Gastrocnemius medialis (tissue), 4 donors: ENCODE results near the gene ACTR6. TPM values are rescaled to one million over a fixed set of nuclear protein-coding genes. Genes with fewer than 3 reads are reported as not detected.

Experiments
- ATAC-seq, 2 donors: fragments of 150-250 bp; one replicate each; pipeline ENCODE4 v1.9.1; 2016
- DNase-seq, 2 donors: peaks; one replicate each; pipeline ENCODE4 v3.0.0-alpha.2; 2019
- H3K27ac ChIP-seq, 4 donors: fragments of 200-600 bp; sonication (generic); 1 replicate in 1 of 4; 2 replicates in 3 of 4; pipeline ENCODE4 v1.5.1; 2016 to 2018; ENCODE audit warnings: mild to moderate bottlenecking in 2 of 4, moderate library complexity in 1 of 4
- H3K27me3 ChIP-seq, 3 donors: fragments of 200-600 bp; sonication (generic) in 2 of 3; 1 replicate in 1 of 3; 2 replicates in 2 of 3; pipeline versions ENCODE4 v1.5.1 to v1.6.0; 2016 to 2019; ENCODE audit warnings: mild to moderate bottlenecking in 1 of 3, moderate library complexity in 1 of 3
- H3K36me3 ChIP-seq, 2 donors: fragments of 200-600 bp; sonication (generic) in 1 of 2; one replicate each; pipeline ENCODE4 v1.5.1; 2017 to 2018
- H3K4me1 ChIP-seq, 2 donors: fragments of 200-600 bp; sonication (generic) in 1 of 2; one replicate each; pipeline ENCODE4 v1.5.1; 2016 to 2017; ENCODE audit warnings: mild to moderate bottlenecking in 2 of 2
- H3K4me3 ChIP-seq, 4 donors: fragments of 200-600 bp; sonication (generic) in 3 of 4; 1 replicate in 1 of 4; 2 replicates in 3 of 4; pipeline ENCODE4 v1.5.1; 2016 to 2019; ENCODE audit warnings: mild to moderate bottlenecking in 2 of 4
- H3K9me3 ChIP-seq, 3 donors: fragments of 200-600 bp; sonication (generic) in 2 of 3; 1 replicate in 1 of 3; 2 replicates in 2 of 3; pipeline ENCODE4 v1.5.1; 2016 to 2019
- POLR2A ChIP-seq, 2 donors: fragments of 450-650 bp; IDR thresholded peaks; one replicate each; pipeline ENCODE4 v1.6.1; 2017; ENCODE audit warnings: antibody characterized with exemption in 2 of 2, mild to moderate bottlenecking in 2 of 2, moderate library complexity in 2 of 2
- in situ Hi-C, 4 donors: fragments of 200-750 bp; cut with MboI; loops; one replicate each; pipeline versions ENCODE4 v1.15.0 to v1.8.0; 2017; ENCODE audit warnings: low sequenced_read_pairs in 4 of 4
- intact Hi-C: fragments of 100-400 bp; cut with DNase I; formaldehyde crosslinking; loops from one replicate; pipeline ENCODE4 v1.15.1; 2023; ENCODE audit warnings: low total_unique reads
- total RNA-seq, 4 donors: library from RNA; depleted of rRNA; stranded (reverse); fragments of >200 nt; gene quantifications; one replicate each; pipeline versions ENCODE4 v1.1.0 to v1.2.3, GENCODE V29; 2016
- TF ChIP-seq, protein P1 (sequence below), 5 experiments: fragments of 450-650 bp in 3 of 5; fragments of 200-600 bp in 2 of 5; sonication (generic) in 2 of 5; IDR thresholded peaks in 4 of 5; conservative IDR thresholded peaks in 1 of 5; 1 replicate in 4 of 5; 2 replicates in 1 of 5; pipeline ENCODE4 v1.5.1; 2016 to 2019; ENCODE audit warnings: antibody characterized with exemption in 5 of 5, mild to moderate bottlenecking in 3 of 5, moderate library complexity in 3 of 5

Gene ACTR6
- total RNA-seq, 4 donors from 2014 or later = 8.4 to 19.2 (median 16.6) TPM

DNA sequence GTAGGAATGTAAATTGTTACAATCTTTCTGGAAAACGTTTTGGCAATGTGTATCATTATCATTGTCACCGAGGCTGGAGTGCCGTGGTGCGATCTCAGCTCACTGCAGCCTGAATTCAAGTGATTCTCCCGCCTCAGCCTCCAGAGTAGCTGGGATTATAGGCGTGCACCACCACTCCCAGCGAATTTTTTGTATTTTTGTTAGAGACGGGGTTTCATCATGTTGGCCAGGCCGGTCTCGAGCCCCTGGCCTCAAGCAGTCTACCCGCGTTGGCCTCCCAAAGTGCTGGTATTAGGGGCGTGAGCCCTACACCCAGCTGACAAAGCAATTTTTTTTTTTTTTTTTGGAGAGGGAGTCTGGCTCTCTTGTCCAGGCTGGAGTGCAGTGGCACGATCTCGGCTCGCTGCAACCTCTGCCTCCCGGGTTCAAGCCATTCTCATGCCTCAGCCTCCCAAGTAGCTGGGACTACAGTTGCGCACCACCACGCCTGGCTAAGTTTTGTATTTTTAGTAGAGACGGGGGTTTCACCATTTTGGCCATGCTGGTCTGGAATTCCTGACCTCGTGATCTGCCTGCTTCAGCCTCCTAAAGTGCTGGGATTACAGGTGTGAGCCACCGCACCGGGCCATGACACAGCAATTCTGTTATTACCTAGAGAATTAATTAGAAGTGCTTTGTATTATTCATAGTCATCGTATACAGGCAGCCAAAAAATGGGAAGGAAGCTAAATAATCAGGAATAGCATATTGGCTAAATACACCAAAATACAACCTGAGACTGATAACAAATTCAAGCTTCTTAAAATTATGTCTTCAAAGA is 1.2 kb downstream of the ACTR6 start:
- H3K27ac ChIP-seq = no peak overlapping the region
- H3K9me3 ChIP-seq = no peaks in the 10 kb centered on the region
- intact Hi-C loops (loop anchor here (2.0 to 5.0 kb wide), 2 partner anchors 65 to 75 kb away; partner anchors contain the start of genes DEPDC4 and SCYL2), in situ Hi-C loops (loop anchor here in 1 of 4 donors (25.0 kb wide), 1 partner anchor 390 kb away; no protein-coding TSS in a partner anchor)
- H3K27me3 ChIP-seq = no peaks in the 10 kb centered on the region
- H3K36me3 ChIP-seq = peaks cover 0 to 18% of the 10 kb centered on the region in 2 donors
- no peak for DNase-seq
- no peak for ATAC-seq
- H3K4me1 ChIP-seq = peaks cover 6 to 15% of the 10 kb centered on the region in 2 donors
- H3K4me3 ChIP-seq = peak overlapping the region; percentile 75 to 82 (median 82)
- TF ChIP-seq POLR2A (IDR thresholded peaks at IDR 0.05) = no peak
- TF ChIP-seq, protein P1, sequence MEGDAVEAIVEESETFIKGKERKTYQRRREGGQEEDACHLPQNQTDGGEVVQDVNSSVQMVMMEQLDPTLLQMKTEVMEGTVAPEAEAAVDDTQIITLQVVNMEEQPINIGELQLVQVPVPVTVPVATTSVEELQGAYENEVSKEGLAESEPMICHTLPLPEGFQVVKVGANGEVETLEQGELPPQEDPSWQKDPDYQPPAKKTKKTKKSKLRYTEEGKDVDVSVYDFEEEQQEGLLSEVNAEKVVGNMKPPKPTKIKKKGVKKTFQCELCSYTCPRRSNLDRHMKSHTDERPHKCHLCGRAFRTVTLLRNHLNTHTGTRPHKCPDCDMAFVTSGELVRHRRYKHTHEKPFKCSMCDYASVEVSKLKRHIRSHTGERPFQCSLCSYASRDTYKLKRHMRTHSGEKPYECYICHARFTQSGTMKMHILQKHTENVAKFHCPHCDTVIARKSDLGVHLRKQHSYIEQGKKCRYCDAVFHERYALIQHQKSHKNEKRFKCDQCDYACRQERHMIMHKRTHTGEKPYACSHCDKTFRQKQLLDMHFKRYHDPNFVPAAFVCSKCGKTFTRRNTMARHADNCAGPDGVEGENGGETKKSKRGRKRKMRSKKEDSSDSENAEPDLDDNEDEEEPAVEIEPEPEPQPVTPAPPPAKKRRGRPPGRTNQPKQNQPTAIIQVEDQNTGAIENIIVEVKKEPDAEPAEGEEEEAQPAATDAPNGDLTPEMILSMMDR (IDR thresholded peaks at IDR 0.05 in 4 of 5, conservative IDR thresholded peaks at IDR 0.05 in 1 of 5) = no peak

DNA sequence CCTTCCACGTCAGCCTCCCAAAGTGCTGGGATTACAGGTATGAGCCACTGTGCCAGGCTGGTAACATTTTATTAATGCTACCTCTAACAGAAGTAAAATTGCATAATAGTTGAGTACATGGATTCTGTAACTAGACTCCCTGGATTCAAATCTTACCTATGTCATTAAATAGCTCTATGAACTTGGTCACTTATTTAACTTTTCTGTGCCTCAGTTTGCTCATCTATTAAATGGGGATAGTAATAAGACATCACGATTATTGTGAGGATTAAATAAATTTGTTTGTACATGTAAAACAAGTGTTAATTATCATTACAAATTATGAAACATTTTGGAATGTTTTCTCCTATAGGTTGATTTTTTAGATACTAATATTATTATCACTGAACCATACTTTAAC is 6.7 kb downstream of the ACTR6 start:
- Histone ChIP-seq H3K36me3 (peaks cover 0 to 70% of the 10 kb centered on the region in 2 donors), H3K27me3 (no peaks in the 10 kb centered on the region), H3K4me3 (no peak overlapping the region), H3K4me1 (peaks cover 0 to 2% of the 10 kb centered on the region in 2 donors), H3K9me3 (no peaks in the 10 kb centered on the region), H3K27ac (no peak overlapping the region)
- in situ Hi-C loops (loop anchor here in 1 of 4 donors (25.0 kb wide), 1 partner anchor 395 kb away; no protein-coding TSS in a partner anchor), intact Hi-C loops (no loop called here)
- DNase-seq = no peak
- no peak for ATAC-seq
- TF ChIP-seq, protein P1 (IDR thresholded peaks at IDR 0.05 in 4 of 5, conservative IDR thresholded peaks at IDR 0.05 in 1 of 5) = no peak
- no peak for TF ChIP-seq POLR2A (IDR thresholded peaks at IDR 0.05)

DNA sequence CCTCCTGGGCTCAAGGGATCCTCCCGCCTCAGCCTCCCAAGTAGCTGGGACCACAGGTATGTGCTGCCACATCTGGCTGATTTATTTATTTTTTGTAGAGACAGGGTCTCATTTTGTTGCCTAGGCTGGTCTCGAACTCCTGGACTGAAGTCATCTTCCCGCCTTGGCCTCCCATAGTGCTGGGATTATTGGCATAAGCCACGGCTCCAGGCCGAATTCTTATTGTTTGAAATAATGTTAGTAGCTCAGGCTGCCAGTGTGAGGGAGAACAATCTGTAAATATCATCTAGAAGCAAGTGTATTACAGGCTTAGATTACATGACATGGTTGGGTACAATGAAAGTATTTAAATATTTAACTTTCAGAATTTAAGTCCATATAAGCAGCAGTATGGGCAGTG is 8.2 kb downstream of the ACTR6 start:
- Histone ChIP-seq H3K27ac (no peak overlapping the region), H3K36me3 (peaks cover 0 to 85% of the 10 kb centered on the region in 2 donors), H3K27me3 (no peaks in the 10 kb centered on the region), H3K9me3 (no peaks in the 10 kb centered on the region), H3K4me1 (no peaks in the 10 kb centered on the region), H3K4me3 (no peak overlapping the region)
- in situ Hi-C loops (loop anchor here in 1 of 4 donors (25.0 kb wide), 1 partner anchor 397 kb away; no protein-coding TSS in a partner anchor), intact Hi-C loops (no loop called here)
- no peak for ATAC-seq
- TF ChIP-seq, protein P1 (IDR thresholded peaks at IDR 0.05 in 4 of 5, conservative IDR thresholded peaks at IDR 0.05 in 1 of 5) = no peak
- TF ChIP-seq POLR2A (IDR thresholded peaks at IDR 0.05) = no peak
- DNase-seq = no peak

DNA sequence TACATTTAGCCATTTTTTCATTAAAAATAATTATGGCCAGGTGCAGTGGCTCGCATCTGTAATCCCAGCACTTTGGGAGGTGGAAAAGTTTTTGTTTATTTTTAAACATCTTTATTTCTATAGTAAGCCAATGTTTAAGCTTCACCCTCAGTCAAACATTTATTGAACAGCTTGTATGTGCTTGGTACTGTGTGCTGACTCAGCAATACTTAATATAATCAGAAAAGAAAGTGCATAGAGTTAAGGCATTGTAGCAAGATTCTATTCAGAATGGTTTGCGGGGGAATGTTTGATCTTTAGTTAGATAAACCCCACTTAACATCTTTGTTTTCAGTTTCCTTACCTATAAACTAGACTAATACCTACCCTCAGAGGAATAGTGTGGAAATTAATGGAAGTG is 11.1 kb downstream of the ACTR6 start:
- no peak for ATAC-seq
- in situ Hi-C loops = loop anchor here in 1 of 4 donors (25.0 kb wide), 1 partner anchor 399 kb away; no protein-coding TSS in a partner anchor
- Histone ChIP-seq H3K4me3 (no peak overlapping the region), H3K27ac (no peak overlapping the region), H3K4me1 (no peaks in the 10 kb centered on the region), H3K36me3 (peaks cover 0 to 70% of the 10 kb centered on the region in 2 donors), H3K27me3 (no peaks in the 10 kb centered on the region), H3K9me3 (no peaks in the 10 kb centered on the region)
- no peak for DNase-seq
- TF ChIP-seq POLR2A (IDR thresholded peaks at IDR 0.05) = no peak
- TF ChIP-seq, protein P1 (IDR thresholded peaks at IDR 0.05 in 4 of 5, conservative IDR thresholded peaks at IDR 0.05 in 1 of 5) = no peak
- intact Hi-C loops = no loop called here
